DOHH2 (cell line): ENCODE measurements around the gene GOLIM4.

Experiments used
- EZH2phosphoT487 ChIP-seq: fragments of 200-600 bp; sonication (generic); IDR thresholded peaks from 2 replicates; pipeline ENCODE4 v1.6.1; 2017; ENCODE audit warnings: borderline replicate concordance, mild to moderate bottlenecking, antibody characterized with exemption, low read length, moderate library complexity, mixed read lengths
- TF ChIP-seq, protein P1 (sequence below): fragments of 200-600 bp; sonication (generic); IDR thresholded peaks from one replicate; pipeline ENCODE4 v1.5.1; 2014; ENCODE audit warnings: antibody characterized with exemption, mild to moderate bottlenecking, low read depth, low read length; ENCODE audit not compliant: poor library complexity, severe bottlenecking

DNA sequence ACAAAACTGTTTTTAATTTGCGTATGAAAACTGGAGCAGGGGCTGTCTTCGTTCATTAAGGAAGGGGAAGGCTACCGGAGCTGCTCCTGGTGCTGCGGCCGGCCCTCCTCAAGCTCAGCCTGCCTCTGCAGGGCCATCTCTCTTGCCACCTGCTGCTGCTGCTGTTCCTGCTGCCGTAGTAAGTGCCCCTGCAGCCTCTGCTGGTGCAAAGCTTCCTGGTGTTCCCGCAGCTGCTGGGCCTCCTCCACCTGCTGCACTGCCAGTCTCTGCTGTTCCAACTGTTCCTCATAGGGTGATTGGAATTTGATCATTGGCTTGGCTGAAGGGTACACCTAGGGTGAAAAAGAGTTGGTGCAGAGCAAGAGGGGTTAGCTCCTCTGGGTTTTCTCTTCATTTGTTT, 66.0 kb downstream of the GOLIM4 start:
- TF ChIP-seq, protein P1, sequence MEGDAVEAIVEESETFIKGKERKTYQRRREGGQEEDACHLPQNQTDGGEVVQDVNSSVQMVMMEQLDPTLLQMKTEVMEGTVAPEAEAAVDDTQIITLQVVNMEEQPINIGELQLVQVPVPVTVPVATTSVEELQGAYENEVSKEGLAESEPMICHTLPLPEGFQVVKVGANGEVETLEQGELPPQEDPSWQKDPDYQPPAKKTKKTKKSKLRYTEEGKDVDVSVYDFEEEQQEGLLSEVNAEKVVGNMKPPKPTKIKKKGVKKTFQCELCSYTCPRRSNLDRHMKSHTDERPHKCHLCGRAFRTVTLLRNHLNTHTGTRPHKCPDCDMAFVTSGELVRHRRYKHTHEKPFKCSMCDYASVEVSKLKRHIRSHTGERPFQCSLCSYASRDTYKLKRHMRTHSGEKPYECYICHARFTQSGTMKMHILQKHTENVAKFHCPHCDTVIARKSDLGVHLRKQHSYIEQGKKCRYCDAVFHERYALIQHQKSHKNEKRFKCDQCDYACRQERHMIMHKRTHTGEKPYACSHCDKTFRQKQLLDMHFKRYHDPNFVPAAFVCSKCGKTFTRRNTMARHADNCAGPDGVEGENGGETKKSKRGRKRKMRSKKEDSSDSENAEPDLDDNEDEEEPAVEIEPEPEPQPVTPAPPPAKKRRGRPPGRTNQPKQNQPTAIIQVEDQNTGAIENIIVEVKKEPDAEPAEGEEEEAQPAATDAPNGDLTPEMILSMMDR = no peak
- no peak for TF ChIP-seq EZH2phosphoT487
